ENCODE data around the gene SGPP1. TPM values are rescaled to one million over a fixed set of nuclear protein-coding genes. Genes with fewer than 3 reads are reported as not detected.
"Not testable (repeated sequence)": the region's sequence is repeated elsewhere in the genome, so short reads cannot be mapped to it uniquely, and the experiment has no call there.

Gene SGPP1
- total RNA-seq, 1 experiment from 2014 or later = 29.2 TPM

DNA sequence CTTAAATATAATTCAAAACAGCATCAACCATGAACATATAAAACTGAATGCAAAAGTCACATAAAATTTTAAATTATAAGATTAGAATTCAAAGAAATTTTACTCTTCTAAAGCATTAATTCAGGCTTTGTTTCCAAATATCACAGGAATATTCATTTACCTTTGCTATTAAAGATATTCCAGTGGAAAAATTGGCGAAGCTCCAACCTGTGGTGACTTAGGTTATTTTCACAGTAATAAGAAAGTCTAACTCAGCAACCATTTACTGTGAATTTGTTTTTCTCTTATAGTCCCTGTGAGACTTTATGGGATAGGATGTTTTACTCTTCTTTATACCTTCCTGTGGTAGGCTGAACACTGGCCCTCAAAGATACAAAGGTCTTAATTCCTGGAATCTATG lies 89.4 kb downstream of the SGPP1 start:
- DNase-seq (ENCODE audit: low read depth) = no peak

DNA sequence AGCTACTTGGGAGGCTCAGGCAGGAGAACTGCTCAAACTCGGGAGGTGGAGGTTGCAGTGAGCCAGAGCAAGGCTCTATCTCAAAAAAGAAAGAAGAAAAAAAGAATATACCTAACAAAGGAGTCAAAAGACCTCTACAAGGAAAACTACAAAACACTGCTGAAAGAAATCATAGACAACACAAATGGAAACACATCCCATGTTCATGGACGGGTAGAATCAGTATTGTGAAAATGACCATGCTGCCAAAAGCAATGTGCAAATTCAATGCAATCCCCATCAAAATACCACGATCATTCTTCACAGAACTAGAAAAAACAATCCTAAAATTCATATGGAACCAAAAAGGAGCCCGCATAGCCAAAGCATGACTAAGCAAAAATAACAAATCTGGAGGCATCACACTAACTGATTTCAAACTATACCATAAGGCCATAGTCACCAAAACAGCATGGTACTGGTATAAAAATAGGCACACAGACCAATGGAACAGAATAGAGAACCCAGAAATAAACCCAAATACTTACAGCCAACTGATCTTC lies 91.7 kb downstream of the SGPP1 start:
- DNase-seq (ENCODE audit: low read depth) = not testable (repeated sequence)

Other genes starting within 250 kb of the SGPP1 start
- 26.5 and 28.9 TPM in 2 replicates for gene PPP2R5E, start 184.7 kb downstream of the SGPP1 start, total RNA-seq (2014; rRNA removed; shearing (Covaris generic))
- gene WDR89, start 86.2 kb downstream of the SGPP1 start, total RNA-seq (2014; rRNA removed; shearing (Covaris generic)) = 9.0 and 18.5 TPM in 2 replicates
- gene SYNE2, start 124.9 kb upstream of the SGPP1 start, total RNA-seq (2014; rRNA removed; shearing (Covaris generic)) = 20.2 and 36.0 TPM in 2 replicates

Data from M059J (cell line).